GM19035 (cell line): Measurements from ENCODE around the gene GARNL3.

Experiments
- ATAC-seq: cut with Tn5 transposase; IDR thresholded peaks from one replicate; pipeline ENCODE4 v1.9.1; 2021; ENCODE audit not compliant: unreplicated experiment

The GARNL3 gene

GRCh38 chr9:127423476-127423933 lies 158.9 kb downstream of the GARNL3 start:
- no peak for ATAC-seq

- ATAC-seq = peak; percentile 86
These were observed 159.5 kb downstream of the GARNL3 start, which contains the start of gene ZNF79 for GRCh38 chr9:127423934-127424675. Gene ZNF79, plus strand, starts transcription at chr9:127424382. Its CDS starts 406 bp downstream, at chr9:127424788.

GRCh38 chr9:127424676-127424999 lies 160.1 kb downstream of the GARNL3 start:
- no peak for ATAC-seq

- no peak for ATAC-seq
These were observed 162.2 kb downstream of the GARNL3 start for GRCh38 chr9:127426756-127427155.

- ATAC-seq = no peak
These were observed 163.8 kb downstream of the GARNL3 start for GRCh38 chr9:127428348-127428747.

- ATAC-seq = no peak
These were observed 165.8 kb downstream of the GARNL3 start for GRCh38 chr9:127430415-127430814.

- no peak for ATAC-seq
These were observed 173.1 kb downstream of the GARNL3 start for GRCh38 chr9:127437497-127438264.

- no peak for ATAC-seq
These were observed 173.8 kb downstream of the GARNL3 start for GRCh38 chr9:127438394-127438793.
